Measurements from ENCODE around the gene PARD3B. TPM values are rescaled to one million over a fixed set of nuclear protein-coding genes. Genes with fewer than 3 reads are reported as not detected.

Gene PARD3B
- total and polyA plus RNA-seq, 2 of the 4 experiments (the other 2 are of a cell fraction): 3.3 to 15.6 TPM

- no peak overlapping the region for H2BK15ac ChIP-seq (ENCODE audit: low read depth, low read length)
- peaks cover 3% of the 10 kb centered on the region for H3K4me1 ChIP-seq (ENCODE audit: control insufficient read depth, insufficient read depth, low read length)
- CTCF ChIA-PET: interaction anchor here (1.0 kb wide), 1 partner anchor 14 kb away, joined by 3 read pairs; no protein-coding TSS in a partner anchor
- dilution Hi-C loops (cut with HindIII; ENCODE audit: low sequenced_read_pairs, unreplicated experiment) (no loop called here), in situ Hi-C loops (cut with MboI; ENCODE audit: low sequenced_read_pairs) (no loop called here), intact Hi-C loops (cut with micrococcal nuclease) (no loop called here)
- H2BK20ac ChIP-seq (ENCODE audit: low read depth, low read length): no peak overlapping the region
- H3K9me3 ChIP-seq (ENCODE audit: control insufficient read depth, insufficient read depth, low read length): no peaks in the 10 kb centered on the region
- H3K23ac ChIP-seq (ENCODE audit: low read depth, low read length): no peak overlapping the region
- no peak overlapping the region for H3K56ac ChIP-seq (ENCODE audit: extremely low read depth, insufficient read depth, low read length)
- no peak overlapping the region for H3K9ac ChIP-seq (ENCODE audit: low read depth, low read length)
- TF ChIP-seq RCOR1 (IDR thresholded peaks at IDR 0.05; ENCODE audit: insufficient replicate concordance, low read length) (no peak), ELK1 (IDR thresholded peaks at IDR 0.05; ENCODE audit: borderline replicate concordance, low read depth, low read length) (no peak), FOS (IDR thresholded peaks at IDR 0.05; ENCODE audit: low read depth, low read length) (no peak)
- POLR2A ChIA-PET (ENCODE audit: unreplicated experiment): interaction anchor here (0.7 kb wide), 1 partner anchor 17 kb away, joined by 3 read pairs; no protein-coding TSS in a partner anchor
- no peak overlapping the region for H2AK5ac ChIP-seq (ENCODE audit: low read depth, low read length)
- no peaks in the 10 kb centered on the region; the same call in 1 of the 2 replicates for H4K20me1 ChIP-seq (ENCODE audit: insufficient read depth, low read length)
- no peak overlapping the region for H2BK5ac ChIP-seq (ENCODE audit: low read depth, low read length, poor library complexity, severe bottlenecking)
- no peaks in the 10 kb centered on the region for H3K79me1 ChIP-seq (ENCODE audit: low read depth in 1 of 2, low read length in 2 of 2)
- no peak overlapping the region for H4K8ac ChIP-seq (ENCODE audit: low read depth in 2 of 2, low read length in 2 of 2)
- 100% methylated on average over 1 of the region's 7 CpGs; no CpG with 5 or more reads in 1 of the 2 experiments for WGBS, 2 experiments (ENCODE audit: extremely low coverage in 2 of 2, insufficient read length in 1 of 2)
- H2AFZ ChIP-seq (replicated peaks; ENCODE audit: low read length, poor library complexity): no peak overlapping the region
- no peak overlapping the region for H2BK120ac ChIP-seq (ENCODE audit: low read depth, low read length)
- no peaks in the 10 kb centered on the region for H3K36me3 ChIP-seq (ENCODE audit: control insufficient read depth, insufficient read depth, low read length)
- ATAC-seq (ENCODE audit: low read depth) (no peak), DNase-seq (no peak)
- no peak overlapping the region for H2AK9ac ChIP-seq (replicated peaks; ENCODE audit: low read depth, low read length, poor library complexity)
- H4K5ac ChIP-seq (ENCODE audit: low read depth, low read length): no peak overlapping the region
- H3K27ac ChIP-seq (ENCODE audit: insufficient read depth, low read length): no peak overlapping the region
- peaks cover 7% of the 10 kb centered on the region; the same call in 1 of the 2 replicates for H3K9me1 ChIP-seq (ENCODE audit: insufficient read depth, low read length)
- H3K27me3 ChIP-seq (ENCODE audit: control insufficient read depth, insufficient read depth, low read length): no peaks in the 10 kb centered on the region
- no peak overlapping the region for H3K4me3 ChIP-seq (ENCODE audit: insufficient read depth, low read depth, low read length)
- no peak overlapping the region for H3K14ac ChIP-seq (replicated peaks; ENCODE audit: low read depth, low read length)
- no peak overlapping the region for H3K4me2 ChIP-seq (ENCODE audit: low read depth, low read length)
- no peak overlapping the region for H4K91ac ChIP-seq (ENCODE audit: insufficient read depth, low read depth, low read length)
- no TSS peak for BruUV-seq (replicated peaks)
- H3K4ac ChIP-seq (ENCODE audit: low read depth, low read length): no peak overlapping the region
- no peak overlapping the region for H3K18ac ChIP-seq (ENCODE audit: low read depth, low read length)
Measured at GRCh38 chr2:205579335-205579734, 1034.1 kb downstream of the PARD3B start.
